ENCODE results near the gene HOXC9.

DNA sequence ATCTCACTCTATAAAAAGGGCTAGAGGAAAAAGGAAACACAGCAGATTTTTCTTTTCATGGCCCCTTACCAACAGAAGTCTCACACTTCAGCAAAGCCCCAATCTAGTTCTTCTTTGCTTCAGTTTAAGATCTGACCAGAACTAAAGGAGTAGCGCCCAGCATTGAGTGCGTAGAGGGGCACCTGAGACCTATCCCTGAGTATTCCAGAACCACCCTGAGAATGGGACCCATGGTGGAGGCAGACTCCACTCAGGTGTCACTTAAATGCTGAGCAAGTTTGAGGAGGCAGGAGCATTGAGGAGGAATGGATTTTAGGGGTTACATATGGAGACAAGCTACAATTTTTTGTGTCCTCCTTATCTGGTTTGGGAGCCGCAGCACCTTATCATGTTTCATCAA is 28.8 kb upstream of the HOXC9 start:
- TF ChIP-seq, protein P1, sequence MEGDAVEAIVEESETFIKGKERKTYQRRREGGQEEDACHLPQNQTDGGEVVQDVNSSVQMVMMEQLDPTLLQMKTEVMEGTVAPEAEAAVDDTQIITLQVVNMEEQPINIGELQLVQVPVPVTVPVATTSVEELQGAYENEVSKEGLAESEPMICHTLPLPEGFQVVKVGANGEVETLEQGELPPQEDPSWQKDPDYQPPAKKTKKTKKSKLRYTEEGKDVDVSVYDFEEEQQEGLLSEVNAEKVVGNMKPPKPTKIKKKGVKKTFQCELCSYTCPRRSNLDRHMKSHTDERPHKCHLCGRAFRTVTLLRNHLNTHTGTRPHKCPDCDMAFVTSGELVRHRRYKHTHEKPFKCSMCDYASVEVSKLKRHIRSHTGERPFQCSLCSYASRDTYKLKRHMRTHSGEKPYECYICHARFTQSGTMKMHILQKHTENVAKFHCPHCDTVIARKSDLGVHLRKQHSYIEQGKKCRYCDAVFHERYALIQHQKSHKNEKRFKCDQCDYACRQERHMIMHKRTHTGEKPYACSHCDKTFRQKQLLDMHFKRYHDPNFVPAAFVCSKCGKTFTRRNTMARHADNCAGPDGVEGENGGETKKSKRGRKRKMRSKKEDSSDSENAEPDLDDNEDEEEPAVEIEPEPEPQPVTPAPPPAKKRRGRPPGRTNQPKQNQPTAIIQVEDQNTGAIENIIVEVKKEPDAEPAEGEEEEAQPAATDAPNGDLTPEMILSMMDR (IDR thresholded peaks at IDR 0.05), result no peak
- TF ChIP-seq POLR2A (IDR thresholded peaks at IDR 0.05) (no peak), POLR2AphosphoS5 (IDR thresholded peaks at IDR 0.05) (no peak)

Measured in upper lobe of left lung (tissue), 4 donors.